ENCODE results near the gene METTL9. TPM values are rescaled to one million over a fixed set of nuclear protein-coding genes. Genes with fewer than 3 reads are reported as not detected.
A peak's percentile ranks its signal among the peaks of the same experiment; 100 is the strongest.
"Not testable (repeated sequence)": the region's sequence is repeated elsewhere in the genome, so short reads cannot be mapped to it uniquely, and the experiment has no call there.

The METTL9 gene
- total RNA-seq (2014; rRNA removed; shearing (Covaris generic)) (113 and 121 TPM in 2 replicates), total RNA-seq (2022) (120 and 126 TPM in 2 replicates), Bru-seq, nascent RNA (percentile 84 among the genes with signal in this experiment), BruChase-seq, experiment 1, labeled RNA remaining after a 6-hour chase (percentile 82 among the genes with signal in this experiment), BruChase-seq, experiment 2, labeled RNA remaining after a 2-hour chase (percentile 73 among the genes with signal in this experiment)
- long read RNA-seq, full-length matches to known transcripts = 260 of 273 reads
- long read RNA-seq, partial matches to known transcripts = 2 of 273 reads
- long read RNA-seq, other reads (novel, unspliced or antisense) = 11 of 273 reads

GRCh38 chr16:21599122-21600030 lies at the start of gene METTL9:
Gene METTL9, plus strand, starts transcription at chr16:21599577. Its CDS starts 157 bp downstream, at chr16:21599734.
- POLR2A ChIA-PET = no interaction called here
- TF ChIP-seq EZH2phosphoT487 (IDR thresholded peaks at IDR 0.05; ENCODE audit: borderline replicate concordance, low read depth, low read length) = no peak
- TF ChIP-seq CTCF (conservative IDR thresholded peaks at IDR 0.05; ENCODE audit: low read length) = no peak
- intact Hi-C loops (cut with micrococcal nuclease; ENCODE audit: unreplicated experiment) = loop anchor here (2.0 kb wide), 1 partner anchor 45 kb away; no protein-coding TSS in a partner anchor
- Histone ChIP-seq H3K4me1 (ENCODE audit: insufficient read depth, low read length, poor library complexity, severe bottlenecking) (peaks cover 64% of the 10 kb centered on the region), H3K36me3 (ENCODE audit: insufficient read depth, low read length) (peaks cover 12% of the 10 kb centered on the region), H3K27ac (ENCODE audit: low read depth, low read length, poor library complexity, severe bottlenecking) (peak within 1 kb of the TSS; percentile 85), H2AFZ (ENCODE audit: low read length) (peak within 1 kb of the TSS; percentile 65; the same call in 1 of the 2 replicates), H3K4me2 (ENCODE audit: low read length) (peak within 1 kb of the TSS; percentile 98), H3K4me3 (ENCODE audit: low read depth, low read length, poor library complexity, severe bottlenecking) (peak within 1 kb of the TSS; percentile 99), H3K79me2 (ENCODE audit: insufficient read depth, low read depth, low read length) (peaks cover 45% of the 10 kb centered on the region), H4K20me1 (ENCODE audit: insufficient read depth, low read length) (peaks cover 20% of the 10 kb centered on the region), H3K9me3 (ENCODE audit: low read length) (no peaks in the 10 kb centered on the region), H3K9me2 (ENCODE audit: insufficient read depth, low read length) (no peaks in the 10 kb centered on the region)
- BruUV-seq (replicated peaks) = no TSS peak
- peak; percentile 97 for DNase-seq (ENCODE audit: low spot score)
- CTCF ChIA-PET (ENCODE audit: unreplicated experiment) = no interaction called here

GRCh38 chr16:21549975-21550374 lies 49.4 kb upstream of the METTL9 start:
- H3K9me3 ChIP-seq (ENCODE audit: low read length); CTCF ChIA-PET (ENCODE audit: unreplicated experiment); DNase-seq (ENCODE audit: low spot score); H3K4me3 ChIP-seq (ENCODE audit: low read depth, low read length, poor library complexity, severe bottlenecking); H2AFZ ChIP-seq (ENCODE audit: low read length); H3K9me2 ChIP-seq (ENCODE audit: insufficient read depth, low read length); H4K20me1 ChIP-seq (ENCODE audit: insufficient read depth, low read length); H3K79me2 ChIP-seq (ENCODE audit: insufficient read depth, low read depth, low read length); BruUV-seq (replicated peaks); H3K4me2 ChIP-seq (ENCODE audit: low read length); POLR2A ChIA-PET; H3K27ac ChIP-seq (ENCODE audit: low read depth, low read length, poor library complexity, severe bottlenecking); H3K36me3 ChIP-seq (ENCODE audit: insufficient read depth, low read length): not testable (repeated sequence)
- peaks cover 19% of the 10 kb centered on the region for H3K4me1 ChIP-seq (ENCODE audit: insufficient read depth, low read length, poor library complexity, severe bottlenecking)
- intact Hi-C loops (cut with micrococcal nuclease; ENCODE audit: unreplicated experiment) = loop anchor here (10.0 kb wide), 2 partner anchors 245 to 275 kb away; partner anchors contain the start of gene CRYM

GRCh38 chr16:21550435-21550834 lies 48.9 kb upstream of the METTL9 start:
- H3K27ac ChIP-seq (ENCODE audit: low read depth, low read length, poor library complexity, severe bottlenecking) = not testable (repeated sequence)

GRCh38 chr16:21551076-21551475 lies 48.3 kb upstream of the METTL9 start:
- H3K9me3 ChIP-seq (ENCODE audit: low read length); H3K36me3 ChIP-seq (ENCODE audit: insufficient read depth, low read length); CTCF ChIA-PET (ENCODE audit: unreplicated experiment); BruUV-seq (replicated peaks); H3K4me3 ChIP-seq (ENCODE audit: low read depth, low read length, poor library complexity, severe bottlenecking); H3K79me2 ChIP-seq (ENCODE audit: insufficient read depth, low read depth, low read length); DNase-seq (ENCODE audit: low spot score); H2AFZ ChIP-seq (ENCODE audit: low read length); POLR2A ChIA-PET; H3K4me2 ChIP-seq (ENCODE audit: low read length); H3K27ac ChIP-seq (ENCODE audit: low read depth, low read length, poor library complexity, severe bottlenecking); H3K9me2 ChIP-seq (ENCODE audit: insufficient read depth, low read length); H4K20me1 ChIP-seq (ENCODE audit: insufficient read depth, low read length): not testable (repeated sequence)
- intact Hi-C loops (cut with micrococcal nuclease; ENCODE audit: unreplicated experiment) = loop anchor here (10.0 kb wide), 2 partner anchors 246 to 276 kb away; partner anchors contain the start of gene CRYM
- peaks cover 26% of the 10 kb centered on the region for H3K4me1 ChIP-seq (ENCODE audit: insufficient read depth, low read length, poor library complexity, severe bottlenecking)

More at GRCh38 chr16:21550435-21550834, 48.9 kb upstream of the METTL9 start:
- H3K4me2 ChIP-seq (ENCODE audit: low read length); H3K9me2 ChIP-seq (ENCODE audit: insufficient read depth, low read length); H3K36me3 ChIP-seq (ENCODE audit: insufficient read depth, low read length); H3K79me2 ChIP-seq (ENCODE audit: insufficient read depth, low read depth, low read length); H3K9me3 ChIP-seq (ENCODE audit: low read length); H2AFZ ChIP-seq (ENCODE audit: low read length); POLR2A ChIA-PET; DNase-seq (ENCODE audit: low spot score); CTCF ChIA-PET (ENCODE audit: unreplicated experiment); H3K4me3 ChIP-seq (ENCODE audit: low read depth, low read length, poor library complexity, severe bottlenecking); H4K20me1 ChIP-seq (ENCODE audit: insufficient read depth, low read length); BruUV-seq (replicated peaks): not testable (repeated sequence)
- H3K4me1 ChIP-seq (ENCODE audit: insufficient read depth, low read length, poor library complexity, severe bottlenecking) = peaks cover 24% of the 10 kb centered on the region
- 0 out of 2 replicates have a peak, but pooled peaks have one; percentile 29 for TF ChIP-seq CTCF (conservative IDR thresholded peaks at IDR 0.05; ENCODE audit: low read length)
- intact Hi-C loops (cut with micrococcal nuclease; ENCODE audit: unreplicated experiment) = loop anchor here (10.0 kb wide), 2 partner anchors 246 to 276 kb away; partner anchors contain the start of gene CRYM
